K562 (cell line): ENCODE data around the gene NRAP. TPM values are rescaled to one million over a fixed set of nuclear protein-coding genes. Genes with fewer than 3 reads are reported as not detected.

Source experiments
- BHLHE40 ChIP-seq: IDR thresholded peaks from 2 replicates; pipeline ENCODE4 v1.6.1; 2011; ENCODE audit warnings: low read length, improper control_type of control experiment
- BMI1 ChIP-seq: fragments of 150-350 bp; IDR thresholded peaks from 2 replicates; pipeline ENCODE4 v1.6.1; 2014; ENCODE audit warnings: low read length
- CAMTA2 ChIP-seq: fragments of 250-450 bp; sonication (Bioruptor Pico); conservative IDR thresholded peaks from 2 replicates; pipeline ENCODE4 v1.5.1; 2022
- CEBPZ ChIP-seq: fragments of 150-350 bp; IDR thresholded peaks from 2 replicates; pipeline ENCODE4 v1.6.1; 2014; ENCODE audit warnings: low read depth, mild to moderate bottlenecking, low read length, borderline replicate concordance
- CREB1 ChIP-seq, 2 experiments: sonication (generic) in 1 of 2; formaldehyde crosslinking in 1 of 2; IDR thresholded peaks; 2 replicates each; pipeline versions ENCODE4 v1.6.1 to v1.8.0; 2012 to 2022; ENCODE audit warnings: inconsistent platforms in 1 of 2, mild to moderate bottlenecking in 1 of 2, missing genetic modification reagents in 1 of 2, moderate library complexity in 1 of 2
- E2F6 ChIP-seq, 2 experiments: IDR thresholded peaks; 2 replicates each; pipeline ENCODE4 v1.6.1; 2011; ENCODE audit warnings: borderline replicate concordance in 1 of 2, control low read depth in 1 of 2, low read depth in 1 of 2, low read length in 1 of 2, mild to moderate bottlenecking in 1 of 2, mixed read lengths in 1 of 2, moderate library complexity in 1 of 2; ENCODE audit not compliant: insufficient read depth in 1 of 2, insufficient read length in 1 of 2, poor library complexity in 1 of 2, severe bottlenecking in 1 of 2; ENCODE audit errors: extremely low read depth in 1 of 2
- ESRRB ChIP-seq: fragments of 250-450 bp; sonication (Bioruptor Pico); IDR thresholded peaks from 2 replicates; pipeline ENCODE4 v1.5.0; 2020; ENCODE audit warnings: mild to moderate bottlenecking, moderate library complexity, borderline replicate concordance
- FOXA1 ChIP-seq: fragments of 450-650 bp; IDR thresholded peaks from 2 replicates; pipeline ENCODE4 v1.6.1; 2016; ENCODE audit warnings: mild to moderate bottlenecking, borderline replicate concordance
- FOXK2 ChIP-seq, 2 experiments: fragments of 450-650 bp; IDR thresholded peaks in 1 of 2; conservative IDR thresholded peaks in 1 of 2; 2 replicates each; pipeline ENCODE4 v1.6.1; 2016; ENCODE audit warnings: low read depth in 2 of 2, mild to moderate bottlenecking in 1 of 2
- GATAD2A ChIP-seq: fragments of 450-650 bp; IDR thresholded peaks from 2 replicates; pipeline ENCODE4 v1.6.1; 2017
- IRF2 ChIP-seq: sonication (generic); formaldehyde crosslinking; IDR thresholded peaks from 2 replicates; pipeline ENCODE4 v1.8.1; 2022; ENCODE audit warnings: mild to moderate bottlenecking, missing genetic modification reagents
- MEIS2 ChIP-seq: fragments of 450-650 bp; IDR thresholded peaks from 2 replicates; pipeline ENCODE4 v1.6.1; 2014; ENCODE audit warnings: mild to moderate bottlenecking; ENCODE audit not compliant: partially characterized antibody
- RB1 ChIP-seq: fragments of 450-650 bp; IDR thresholded peaks from 2 replicates; pipeline ENCODE4 v1.6.1; 2017; ENCODE audit warnings: low read depth, mild to moderate bottlenecking
- RBM14 ChIP-seq: fragments of 200-400 bp; formaldehyde crosslinking; IDR thresholded peaks from 2 replicates; pipeline ENCODE4 v1.6.1; 2018; ENCODE audit warnings: low read depth, mild to moderate bottlenecking, low read length, moderate library complexity, borderline replicate concordance; ENCODE audit not compliant: insufficient read depth
- RNF219 ChIP-seq: fragments of 250-450 bp; sonication (Bioruptor Pico); IDR thresholded peaks from 2 replicates; pipeline ENCODE4 v1.5.0; 2022; ENCODE audit warnings: mild to moderate bottlenecking
- THRB ChIP-seq: fragments of 450-650 bp; formaldehyde crosslinking; conservative IDR thresholded peaks from 2 replicates; pipeline ENCODE4 v1.4.0; 2022; ENCODE audit warnings: mild to moderate bottlenecking, missing genetic modification characterization
- ZBTB7A ChIP-seq: IDR thresholded peaks from 2 replicates; pipeline ENCODE4 v1.6.1; 2011; ENCODE audit warnings: low read depth, mild to moderate bottlenecking, low read length, moderate library complexity, borderline replicate concordance; ENCODE audit not compliant: control insufficient read depth
- ZNF589 ChIP-seq: fragments of 200-800 bp; sonication (Bioruptor generic); IDR thresholded peaks from 2 replicates; pipeline ENCODE4 v1.6.1; 2016; ENCODE audit warnings: low read depth, missing genetic modification characterization, missing compliant biosample characterization
- polyA plus RNA-seq, 8 experiments: library from polyadenylated mRNA; depleted of rRNA in 4 of 8; stranded (reverse) in 5 of 8; unstranded in 3 of 8; fragments of >200 nt; fragmentation: Nextera tagmentation in 2 of 8; fragmentation: Illumina TruSeq in 1 of 8; extraction: Ambion mirVana in 2 of 8; extraction: Trizol in 1 of 8; gene quantifications; 2 replicates each; pipeline versions ENCODE4 v1.2.1 to v1.2.3, GENCODE V29; 2011 to 2014; ENCODE audit warnings: inconsistent platforms in 1 of 8, missing spikeins in 1 of 8
- total RNA-seq, 7 experiments: library from RNA; depleted of rRNA in 6 of 7; stranded (reverse); fragments of >200 nt in 6 of 7; fragmentation: Illumina TruSeq in 2 of 7; extraction: Trizol in 2 of 7; gene quantifications; 2 replicates each; pipeline versions ENCODE4 v1.2.1 to v1.2.3, GENCODE V29; 2011 to 2021; ENCODE audit warnings: low replicate concordance in 1 of 7

Gene NRAP
- total and polyA plus RNA-seq, 9 of the 15 experiments (the other 6 are each of a cell fraction or from before 2014, with no cell fraction given), result not detected

- TF ChIP-seq THRB (CRISPR knock-in tag) (no peak), ESRRB (CRISPR knock-in tag) (no peak), CAMTA2 (no peak), RB1 (peak; percentile 18; the same call in 1 of the 2 replicates), BMI1 (no peak), MEIS2 (no peak), CREB1 (IDR thresholded peaks at IDR 0.05) (no peak), CREB1 (CRISPR knock-in tag; IDR thresholded peaks at IDR 0.05) (no peak), ZBTB7A (no peak), FOXA1 (no peak), ZNF589 (no peak), FOXK2 (conservative IDR thresholded peaks at IDR 0.05 in 1 of 2, IDR thresholded peaks at IDR 0.05 in 1 of 2; ENCODE audit: low read depth in 2 of 2) (no peak), IRF2 (CRISPR knock-in tag) (peak; percentile 83; the same call in 1 of the 2 replicates), RBM14 (no peak), CEBPZ (no peak), BHLHE40 (no peak), RNF219 (no peak), E2F6 (IDR thresholded peaks at IDR 0.05; ENCODE audit: borderline replicate concordance in 1 of 2, extremely low read depth in 1 of 2, insufficient read depth in 1 of 2, insufficient read length in 1 of 2, low read depth in 1 of 2, low read length in 1 of 2, poor library complexity in 1 of 2, severe bottlenecking in 1 of 2) (peak in 1 of 2 experiments; percentile 19), GATAD2A (no peak)
These were observed 15.8 kb upstream of the NRAP start, which contains the start of gene CASP7 (continued) for GRCh38 chr10:113679463-113680189.
